Esophagus squamous epithelium (tissue), 5 donors: ENCODE data around the gene ARFRP1. TPM values are rescaled to one million over a fixed set of nuclear protein-coding genes. Genes with fewer than 3 reads are reported as not detected.

Experiments used
- DNase-seq: peaks from one replicate; lab custom pipeline; 2025; lab: John Stamatoyannopoulos, UW
- H3K27ac ChIP-seq, 4 donors: fragments of 200-600 bp; sonication (generic); one replicate each; pipeline ENCODE4 v1.5.1; 2016 to 2019; ENCODE audit warnings: mild to moderate bottlenecking in 1 of 4
- H3K27me3 ChIP-seq, 4 donors: fragments of 200-600 bp; sonication (generic); 1 replicate in 3 of 4; 2 replicates in 1 of 4; pipeline versions ENCODE4 v1.5.1 to v1.6.0; 2017 to 2021; ENCODE audit warnings: antibody characterized with exemption in 1 of 4
- H3K36me3 ChIP-seq, 3 donors: fragments of 200-600 bp; sonication (generic); one replicate each; pipeline ENCODE4 v1.5.1; 2016 to 2019
- H3K4me1 ChIP-seq, 3 donors: fragments of 200-600 bp; sonication (generic); one replicate each; pipeline ENCODE4 v1.5.1; 2017 to 2019
- H3K4me3 ChIP-seq, 4 donors: fragments of 200-600 bp; sonication (generic); 1 replicate in 3 of 4; 2 replicates in 1 of 4; pipeline ENCODE4 v1.5.1; 2016 to 2019; ENCODE audit warnings: mild to moderate bottlenecking in 2 of 4, moderate library complexity in 1 of 4
- H3K9me3 ChIP-seq, 3 donors: fragments of 200-600 bp; sonication (generic); one replicate each; pipeline ENCODE4 v1.5.1; 2016 to 2019
- CTCF ChIP-seq, 6 experiments: fragments of 450-650 bp in 4 of 6; fragments of 200-600 bp in 2 of 6; sonication (generic) in 2 of 6; IDR thresholded peaks; one replicate each; pipeline ENCODE4 v1.5.1; 2016 to 2019; ENCODE audit warnings: antibody characterized with exemption in 6 of 6, mild to moderate bottlenecking in 4 of 6, moderate library complexity in 4 of 6
- POLR2A ChIP-seq, 4 donors: fragments of 450-650 bp; IDR thresholded peaks; one replicate each; pipeline ENCODE4 v1.6.1; 2017; ENCODE audit warnings: antibody characterized with exemption in 4 of 4, mild to moderate bottlenecking in 4 of 4, moderate library complexity in 3 of 4
- WGBS, 2 donors: methylation state at CpG; one replicate each; pipeline ENCODE4 v1.1.5; 2018; 5-methylcytosine and 5-hydroxymethylcytosine counted together
- intact Hi-C: fragments of 100-400 bp; cut with DNase I; formaldehyde crosslinking; loops from one replicate; pipeline ENCODE4 v1.15.0; 2022
- total RNA-seq, 4 donors: library from RNA; depleted of rRNA; stranded (reverse); fragments of >200 nt; gene quantifications; one replicate each; pipeline ENCODE4 v1.1.0, GENCODE V29; 2016
- donor health status: DM: yes; HTN: yes; CAD: no.

Gene ARFRP1
- total RNA-seq, 4 donors from 2014 or later, result 30.4 to 45.5 (median 37.0) TPM

- no peaks in the 10 kb centered on the region for H3K36me3 ChIP-seq
These were observed 45.6 kb upstream of the ARFRP1 start for GRCh38 chr20:63753381-63753780.

GRCh38 chr20:63752411-63753101, 44.8 kb upstream of the ARFRP1 start:
- no peak for DNase-seq
- no peaks in the 10 kb centered on the region for H3K27me3 ChIP-seq
- no peaks in the 10 kb centered on the region for H3K36me3 ChIP-seq
- no peak overlapping the region for H3K4me3 ChIP-seq
- no peak for TF ChIP-seq CTCF (IDR thresholded peaks at IDR 0.05)
- no peak for TF ChIP-seq POLR2A (IDR thresholded peaks at IDR 0.05)
- no peak overlapping the region for H3K27ac ChIP-seq
- H3K4me1 ChIP-seq, result no peaks in the 10 kb centered on the region
- intact Hi-C loops, result no loop called here
- WGBS, 2 donors, result 93 to 98% methylated on average over 6 to 16 of the region's 50 CpGs
- H3K9me3 ChIP-seq, result no peaks in the 10 kb centered on the region

More at GRCh38 chr20:63753381-63753780, 45.6 kb upstream of the ARFRP1 start:
- H3K4me3 ChIP-seq, result no peak overlapping the region
- no peaks in the 10 kb centered on the region for H3K4me1 ChIP-seq
- 87 to 93% methylated on average over 3 to 5 of the region's 13 CpGs for WGBS, 2 donors
- H3K9me3 ChIP-seq, result no peaks in the 10 kb centered on the region
- intact Hi-C loops, result no loop called here
- H3K27ac ChIP-seq, result no peak overlapping the region
- DNase-seq, result no peak
- TF ChIP-seq POLR2A (IDR thresholded peaks at IDR 0.05), result no peak
- H3K27me3 ChIP-seq, result no peaks in the 10 kb centered on the region

GRCh38 chr20:63751471-63752271, 43.9 kb upstream of the ARFRP1 start:
- Histone ChIP-seq H3K36me3 (peaks cover 0 to 1% (median 0%) of the 10 kb centered on the region in 3 donors), H3K27me3 (no peaks in the 10 kb centered on the region), H3K27ac (peak overlapping the region in 2 of 4 donors; percentile 21 to 42), H3K9me3 (no peaks in the 10 kb centered on the region), H3K4me3 (no peak overlapping the region), H3K4me1 (no peaks in the 10 kb centered on the region)
- 60 to 87% methylated on average over 3 to 8 of the region's 45 CpGs for WGBS, 2 donors
- TF ChIP-seq CTCF (IDR thresholded peaks at IDR 0.05) (no peak), POLR2A (IDR thresholded peaks at IDR 0.05) (no peak)
- intact Hi-C loops, result no loop called here
- DNase-seq, result no peak

GRCh38 chr20:63750807-63751470, 43.2 kb upstream of the ARFRP1 start:
- Histone ChIP-seq H3K36me3 (peaks cover 0 to 8% (median 0%) of the 10 kb centered on the region in 3 donors), H3K4me3 (no peak overlapping the region), H3K27me3 (no peaks in the 10 kb centered on the region), H3K4me1 (no peaks in the 10 kb centered on the region), H3K9me3 (no peaks in the 10 kb centered on the region), H3K27ac (peak overlapping the region in 2 of 4 donors; percentile 21 to 42)
- 42 to 47% methylated on average over 11 to 20 of the region's 26 CpGs for WGBS, 2 donors
- DNase-seq, result no peak
- intact Hi-C loops, result no loop called here
- TF ChIP-seq POLR2A (IDR thresholded peaks at IDR 0.05), result no peak
- no peak for TF ChIP-seq CTCF (IDR thresholded peaks at IDR 0.05)

- intact Hi-C loops, result no loop called here
- Histone ChIP-seq H3K4me3 (no peak overlapping the region), H3K27ac (no peak overlapping the region), H3K27me3 (no peaks in the 10 kb centered on the region), H3K4me1 (no peaks in the 10 kb centered on the region), H3K36me3 (peaks cover 0 to 9% (median 0%) of the 10 kb centered on the region in 3 donors), H3K9me3 (no peaks in the 10 kb centered on the region)
- no peak for DNase-seq
- TF ChIP-seq POLR2A (IDR thresholded peaks at IDR 0.05) (no peak), CTCF (IDR thresholded peaks at IDR 0.05) (no peak)
- WGBS, 2 donors, result 72 to 79% methylated on average over 5 to 7 of the region's 16 CpGs
These were observed 42.1 kb upstream of the ARFRP1 start for GRCh38 chr20:63749597-63750508.
